HG03025 (cell line): ENCODE results near the gene PEPD.

ENCODE experiments used
- ATAC-seq: cut with Tn5 transposase; IDR thresholded peaks from one replicate; pipeline ENCODE4 v1.9.1; 2021; ENCODE audit warnings: mild to moderate bottlenecking, moderate library complexity; ENCODE audit not compliant: unreplicated experiment, low FRiP score

Gene PEPD

GRCh38 chr19:33412601-33413425 lies 108.8 kb downstream of the PEPD start:
- no peak for ATAC-seq

- no peak for ATAC-seq
Measured at GRCh38 chr19:33411621-33412180, 109.9 kb downstream of the PEPD start.

GRCh38 chr19:33410915-33411401 lies 110.6 kb downstream of the PEPD start:
- no peak for ATAC-seq

GRCh38 chr19:33409906-33410685 lies 111.5 kb downstream of the PEPD start:
- ATAC-seq = no peak

GRCh38 chr19:33408538-33409434 lies 112.8 kb downstream of the PEPD start:
- ATAC-seq = no peak

GRCh38 chr19:33408116-33408515 lies 113.5 kb downstream of the PEPD start:
- no peak for ATAC-seq

- ATAC-seq = no peak
Measured at GRCh38 chr19:33407716-33408115, 113.9 kb downstream of the PEPD start.

- no peak for ATAC-seq
Measured at GRCh38 chr19:33407140-33407551, 114.4 kb downstream of the PEPD start.

- no peak for ATAC-seq
Measured at GRCh38 chr19:33406521-33407139, 115.0 kb downstream of the PEPD start.

GRCh38 chr19:33405553-33406461 lies 115.8 kb downstream of the PEPD start:
- no peak for ATAC-seq

- no peak for ATAC-seq
Measured at GRCh38 chr19:33405254-33405552, 116.4 kb downstream of the PEPD start.

- no peak for ATAC-seq
Measured at GRCh38 chr19:33404506-33405253, 116.9 kb downstream of the PEPD start.

GRCh38 chr19:33403973-33404304 lies 117.7 kb downstream of the PEPD start:
- no peak for ATAC-seq

GRCh38 chr19:33403221-33403972 lies 118.2 kb downstream of the PEPD start:
- ATAC-seq = no peak

- ATAC-seq = no peak
Measured at GRCh38 chr19:33402421-33403220, 119.0 kb downstream of the PEPD start.

- no peak for ATAC-seq
Measured at GRCh38 chr19:33401683-33402420, 119.7 kb downstream of the PEPD start.
